Mesangial cell (primary cell): ENCODE results near the gene GDF15. TPM values are rescaled to one million over a fixed set of nuclear protein-coding genes. Genes with fewer than 3 reads are reported as not detected.

Experiments used
- total RNA-seq: library from RNA; depleted of rRNA; stranded (reverse); fragments of >200 nt; gene quantifications from 2 replicates; pipeline ENCODE4 v1.2.3, GENCODE V29; 2015

GDF15 gene, protein sequence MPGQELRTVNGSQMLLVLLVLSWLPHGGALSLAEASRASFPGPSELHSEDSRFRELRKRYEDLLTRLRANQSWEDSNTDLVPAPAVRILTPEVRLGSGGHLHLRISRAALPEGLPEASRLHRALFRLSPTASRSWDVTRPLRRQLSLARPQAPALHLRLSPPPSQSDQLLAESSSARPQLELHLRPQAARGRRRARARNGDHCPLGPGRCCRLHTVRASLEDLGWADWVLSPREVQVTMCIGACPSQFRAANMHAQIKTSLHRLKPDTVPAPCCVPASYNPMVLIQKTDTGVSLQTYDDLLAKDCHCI
- total RNA-seq, result 20.4 and 246 TPM in 2 replicates

DNA sequence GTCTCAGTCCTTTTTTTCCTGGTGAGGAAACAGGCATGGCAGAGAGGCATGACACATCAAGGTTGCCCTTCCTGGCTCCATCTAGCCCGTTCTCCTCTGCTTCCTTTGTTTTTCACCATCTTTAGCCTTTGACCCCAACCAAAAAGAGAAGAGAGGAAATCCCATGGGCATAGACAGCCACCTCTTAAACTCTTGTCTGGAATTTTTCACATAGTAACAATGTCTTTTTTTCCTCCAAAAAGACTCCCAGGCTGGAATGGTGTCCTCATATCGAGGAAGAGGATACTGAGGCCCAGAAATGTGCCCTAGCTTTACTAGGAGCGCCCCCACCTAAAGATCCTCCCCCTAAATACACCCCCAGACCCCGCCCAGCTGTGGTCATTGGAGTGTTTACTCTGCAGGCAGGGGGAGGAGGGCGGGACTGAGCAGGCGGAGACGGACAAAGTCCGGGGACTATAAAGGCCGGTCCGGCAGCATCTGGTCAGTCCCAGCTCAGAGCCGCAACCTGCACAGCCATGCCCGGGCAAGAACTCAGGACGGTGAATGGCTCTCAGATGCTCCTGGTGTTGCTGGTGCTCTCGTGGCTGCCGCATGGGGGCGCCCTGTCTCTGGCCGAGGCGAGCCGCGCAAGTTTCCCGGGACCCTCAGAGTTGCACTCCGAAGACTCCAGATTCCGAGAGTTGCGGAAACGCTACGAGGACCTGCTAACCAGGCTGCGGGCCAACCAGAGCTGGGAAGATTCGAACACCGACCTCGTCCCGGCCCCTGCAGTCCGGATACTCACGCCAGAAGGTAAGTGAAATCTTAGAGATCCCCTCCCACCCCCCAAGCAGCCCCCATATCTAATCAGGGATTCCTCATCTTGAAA is at the start of gene GDF15:
Gene GDF15, plus strand, starts transcription at position 484 of the 868 bp plus-strand sequence. Its CDS starts 32 bp downstream, at position 516.

DNA sequence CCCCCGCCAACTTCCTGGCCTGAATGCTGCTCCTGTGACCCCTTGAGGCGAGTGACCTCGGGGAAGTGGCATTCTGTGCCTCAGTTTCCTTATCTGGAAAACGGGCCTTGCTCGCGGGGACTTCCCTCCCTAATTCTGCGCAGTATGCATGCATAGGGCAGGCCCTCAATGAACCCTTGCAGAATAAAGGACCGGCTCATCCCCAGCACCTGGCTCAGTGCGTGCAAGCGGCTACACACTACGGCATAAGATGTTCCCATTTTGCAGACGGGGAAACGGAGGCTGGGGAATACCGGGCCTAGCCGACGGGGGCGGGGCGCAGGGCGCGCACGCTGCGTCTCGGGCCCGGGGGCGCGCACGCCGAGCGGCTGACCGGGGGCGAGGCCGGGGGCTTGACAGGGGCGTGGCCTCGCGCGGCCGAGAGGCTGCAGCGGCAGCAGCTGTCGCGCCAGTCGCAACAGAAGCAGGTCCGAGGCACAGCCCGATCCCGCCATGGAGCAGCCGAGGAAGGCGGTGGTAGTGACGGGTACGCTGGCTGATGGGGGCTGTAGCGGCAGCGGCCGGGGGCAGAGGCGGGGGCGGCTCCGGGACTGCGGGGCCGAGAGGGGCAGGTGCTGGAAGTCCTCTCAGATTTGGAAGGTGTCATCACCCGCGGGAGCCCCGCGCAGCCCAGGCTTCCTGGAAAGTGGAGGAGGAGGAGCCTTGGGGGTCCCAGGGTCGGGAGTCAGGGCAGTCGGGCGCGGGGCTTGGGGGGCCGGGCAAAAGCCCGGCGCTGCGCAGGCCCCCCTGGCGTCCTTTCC is 45.6 kb upstream of the GDF15 start, which contains the start of gene PGPEP1:
Gene PGPEP1, plus strand, starts transcription at position 409 of the 800 bp plus-strand sequence. Its CDS starts 84 bp downstream, at position 493.

DNA sequence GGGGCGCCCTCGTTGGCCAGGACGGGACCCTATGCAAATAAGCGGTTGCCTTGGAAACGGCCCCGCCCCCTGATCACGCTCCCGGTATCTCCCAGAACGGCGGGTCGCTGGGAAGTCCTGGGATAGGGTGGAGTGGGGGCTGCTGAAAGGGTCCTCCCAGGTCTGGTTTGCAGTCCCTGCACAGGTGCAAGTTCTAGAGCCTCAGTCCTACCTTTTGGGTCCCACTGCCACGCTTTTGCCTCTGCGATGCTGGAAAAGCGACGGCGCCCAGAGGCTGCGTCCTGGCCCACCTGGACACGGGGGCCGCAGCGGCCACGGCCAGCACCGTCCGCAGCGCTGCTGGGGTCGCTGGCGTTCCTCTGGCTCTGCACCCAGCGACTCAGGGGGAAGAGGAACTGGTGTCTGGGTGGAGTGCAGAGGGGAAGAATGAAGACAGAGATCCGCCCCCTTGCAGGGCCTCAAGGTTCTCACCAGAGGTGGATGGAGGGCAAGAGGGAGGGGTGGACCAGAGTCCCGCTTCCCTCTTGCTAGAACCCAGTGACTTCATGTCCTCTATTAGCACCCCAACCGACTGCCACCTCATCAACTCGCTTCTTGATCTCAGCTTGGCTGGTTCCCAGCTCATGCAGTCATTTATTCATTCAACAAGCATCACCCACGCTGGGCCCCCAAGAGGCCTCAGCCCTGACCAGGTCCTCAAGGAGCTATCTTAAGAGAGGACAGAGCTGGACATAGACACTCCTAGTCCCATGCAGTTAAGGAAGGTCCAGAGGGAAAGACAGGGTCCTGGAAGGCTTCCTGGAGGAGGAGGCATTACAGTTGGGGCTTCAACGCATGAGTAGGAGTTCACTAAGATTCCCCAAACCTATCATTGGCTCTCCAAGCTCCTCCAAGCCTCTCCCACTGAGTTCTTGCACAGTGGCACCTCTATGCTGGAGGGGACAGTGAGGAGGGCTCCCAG is 11.6 kb downstream of the GDF15 start, which contains the start of gene LRRC25:
Gene LRRC25, minus strand, starts transcription at position 381 of the 961 bp plus-strand sequence. CDS start 659 bp downstream, outside the sequence.

DNA sequence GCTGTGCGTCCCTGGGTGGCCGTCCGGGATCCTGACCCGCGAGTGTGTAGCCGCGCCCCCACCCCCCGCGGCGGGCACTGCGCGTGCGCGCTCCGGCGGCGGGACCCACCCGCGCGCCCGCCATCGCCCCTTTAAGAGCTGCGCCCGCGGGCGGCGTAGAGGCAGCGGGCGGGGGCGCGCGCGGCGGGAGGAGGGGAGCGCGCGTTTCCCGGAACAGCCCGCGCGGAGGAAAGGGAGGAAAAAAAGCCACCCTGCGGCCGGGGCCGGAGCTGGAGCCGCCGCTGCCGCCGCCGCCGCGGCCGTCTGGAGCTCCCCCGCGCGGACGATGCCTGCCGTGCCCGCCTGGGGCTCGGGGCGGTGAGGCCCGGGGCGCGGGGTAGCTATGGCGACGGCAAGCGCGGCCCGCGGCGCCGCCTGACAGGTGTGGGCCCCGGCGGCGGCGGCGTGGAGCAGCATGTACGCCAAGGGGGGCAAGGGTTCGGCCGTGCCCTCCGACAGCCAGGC is 33.3 kb downstream of the GDF15 start, which contains the start of gene SSBP4:
Gene SSBP4, plus strand, starts transcription at position 204 of the 504 bp plus-strand sequence. Its CDS starts 251 bp downstream, at position 455.

DNA sequence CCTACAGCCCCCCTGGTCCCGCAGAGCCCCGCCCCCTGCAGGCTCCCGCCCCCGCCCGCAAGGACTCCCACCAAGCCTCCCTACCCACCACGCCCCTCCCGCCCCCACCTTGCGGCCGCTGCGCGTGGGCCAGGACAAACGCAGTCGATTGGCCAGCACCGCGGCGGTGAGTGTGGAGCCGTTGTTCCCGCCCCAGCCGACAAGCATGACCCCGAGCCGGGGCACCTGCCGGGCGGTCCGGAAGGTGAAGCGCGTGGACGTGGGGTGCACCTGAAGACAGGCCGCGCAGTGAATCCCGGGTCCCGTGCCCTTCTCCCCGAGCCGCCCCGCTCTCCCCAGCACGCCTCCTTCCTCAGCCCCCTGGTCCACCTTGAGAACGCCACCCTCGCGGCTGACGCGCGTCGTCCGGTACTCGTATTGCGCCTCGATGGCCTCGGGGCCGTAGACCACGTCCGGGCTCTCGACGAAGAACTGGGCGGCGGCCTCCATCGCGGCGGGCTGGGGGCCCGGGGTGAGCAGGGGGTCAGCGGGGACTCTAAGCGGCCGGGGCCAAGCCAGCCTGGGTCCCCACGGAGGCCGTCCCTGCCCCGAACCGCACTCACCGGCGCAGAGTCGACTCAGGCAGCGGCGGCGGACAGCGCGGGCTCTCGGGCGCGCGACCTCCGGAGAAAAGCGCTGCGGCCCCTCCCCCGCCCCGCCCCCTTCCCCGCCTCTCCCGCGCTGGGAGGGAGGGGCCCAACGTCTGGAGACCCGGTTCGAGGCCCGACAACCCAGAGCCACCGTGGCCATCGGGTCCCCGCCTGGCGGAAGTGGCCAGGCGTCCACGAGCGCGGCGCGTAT is 51.8 kb downstream of the GDF15 start, which contains the start of gene ISYNA1:
Gene ISYNA1, minus strand, starts transcription at position 643 of the 840 bp plus-strand sequence. Its CDS starts 154 bp downstream, at position 489.

Other genes starting within 250 kb of the GDF15 start
- gene PIK3R2, start 233.0 kb upstream of the GDF15 start, total RNA-seq, result 41.9 and 73.3 TPM in 2 replicates
- gene IFI30, start 212.3 kb upstream of the GDF15 start, total RNA-seq, result 22.2 TPM in 1 of 2 replicates, not detected in the other
- gene MPV17L2, start 192.9 kb upstream of the GDF15 start, total RNA-seq, result 21.3 and 45.8 TPM in 2 replicates
- 0.65 and 2.4 TPM in 2 replicates for gene RAB3A, start 182.1 kb upstream of the GDF15 start, total RNA-seq
- not detected in 2 replicates for gene PDE4C, start 159.7 kb upstream of the GDF15 start, total RNA-seq
- 0.16 and 1.1 TPM in 2 replicates for gene IQCN, start 111.7 kb upstream of the GDF15 start, total RNA-seq
- 277 and 421 TPM in 2 replicates for gene JUND, start 104.5 kb upstream of the GDF15 start, total RNA-seq
- gene LSM4, start 63.1 kb upstream of the GDF15 start, total RNA-seq, result 196 and 334 TPM in 2 replicates
- 2.9 and 16.4 TPM in 2 replicates for gene PGPEP1, start 45.6 kb upstream of the GDF15 start, total RNA-seq
- gene LRRC25, start 11.5 kb downstream of the GDF15 start, total RNA-seq, result 0.25 TPM in 1 of 2 replicates, not detected in the other
- gene SSBP4, start 33.2 kb downstream of the GDF15 start, total RNA-seq, result 131 and 177 TPM in 2 replicates
- 63.4 and 164 TPM in 2 replicates for gene ISYNA1, start 52.0 kb downstream of the GDF15 start, total RNA-seq
- gene ELL, start 135.9 kb downstream of the GDF15 start, total RNA-seq, result 13.0 and 20.8 TPM in 2 replicates
- 181 and 304 TPM in 2 replicates for gene FKBP8, start 157.4 kb downstream of the GDF15 start, total RNA-seq
- gene KXD1, start 171.7 kb downstream of the GDF15 start, total RNA-seq, result 169 and 233 TPM in 2 replicates
- gene UBA52, start 185.7 kb downstream of the GDF15 start, total RNA-seq, result 945 and 1,196 TPM in 2 replicates
- gene REX1BD, start 202.6 kb downstream of the GDF15 start, total RNA-seq, result 79.2 and 122 TPM in 2 replicates
- 0.65 and 2.5 TPM in 2 replicates for gene CRLF1, start 220.6 kb downstream of the GDF15 start, total RNA-seq
- 0.16 and 1.3 TPM in 2 replicates for gene TMEM59L, start 226.7 kb downstream of the GDF15 start, total RNA-seq